Measurements from ENCODE around the gene FANCC. TPM values are rescaled to one million over a fixed set of nuclear protein-coding genes. Genes with fewer than 3 reads are reported as not detected.

Gene FANCC
- total RNA-seq, 1 experiment from 2014 or later = 25.3 TPM

DNA sequence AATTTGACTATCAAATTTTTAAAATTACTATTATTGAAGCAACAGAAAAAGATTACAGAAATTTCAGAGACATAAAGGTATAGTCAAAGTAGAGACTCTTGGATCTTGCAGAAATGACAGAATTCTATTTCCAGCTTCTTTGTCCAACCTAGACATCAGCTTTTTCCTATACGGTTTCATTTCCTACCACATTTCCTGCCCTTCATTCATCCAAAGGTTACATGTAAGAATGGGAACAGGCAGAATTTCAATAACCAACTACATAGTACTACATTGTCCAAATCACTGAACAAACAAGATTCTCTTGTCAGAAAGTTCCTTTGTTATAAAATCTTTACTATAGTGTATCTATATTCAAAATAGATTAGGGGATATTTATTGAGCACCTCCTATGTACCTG, 124.9 kb downstream of the FANCC start:
- TF ChIP-seq, protein P1, sequence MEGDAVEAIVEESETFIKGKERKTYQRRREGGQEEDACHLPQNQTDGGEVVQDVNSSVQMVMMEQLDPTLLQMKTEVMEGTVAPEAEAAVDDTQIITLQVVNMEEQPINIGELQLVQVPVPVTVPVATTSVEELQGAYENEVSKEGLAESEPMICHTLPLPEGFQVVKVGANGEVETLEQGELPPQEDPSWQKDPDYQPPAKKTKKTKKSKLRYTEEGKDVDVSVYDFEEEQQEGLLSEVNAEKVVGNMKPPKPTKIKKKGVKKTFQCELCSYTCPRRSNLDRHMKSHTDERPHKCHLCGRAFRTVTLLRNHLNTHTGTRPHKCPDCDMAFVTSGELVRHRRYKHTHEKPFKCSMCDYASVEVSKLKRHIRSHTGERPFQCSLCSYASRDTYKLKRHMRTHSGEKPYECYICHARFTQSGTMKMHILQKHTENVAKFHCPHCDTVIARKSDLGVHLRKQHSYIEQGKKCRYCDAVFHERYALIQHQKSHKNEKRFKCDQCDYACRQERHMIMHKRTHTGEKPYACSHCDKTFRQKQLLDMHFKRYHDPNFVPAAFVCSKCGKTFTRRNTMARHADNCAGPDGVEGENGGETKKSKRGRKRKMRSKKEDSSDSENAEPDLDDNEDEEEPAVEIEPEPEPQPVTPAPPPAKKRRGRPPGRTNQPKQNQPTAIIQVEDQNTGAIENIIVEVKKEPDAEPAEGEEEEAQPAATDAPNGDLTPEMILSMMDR (conservative IDR thresholded peaks at IDR 0.05; ENCODE audit: low read depth, low read length) = no peak
- TF ChIP-seq EZH2 (IDR thresholded peaks at IDR 0.05; ENCODE audit: borderline replicate concordance, low read depth, low read length, poor library complexity, severe bottlenecking) = no peak
- no peaks in the 10 kb centered on the region for H3K27me3 ChIP-seq (replicated peaks; ENCODE audit: insufficient read depth, low read depth, low read length, poor library complexity)
- H3K4me1 ChIP-seq (ENCODE audit: insufficient read depth, low read length, poor library complexity, severe bottlenecking) = peaks cover 21% of the 10 kb centered on the region
- intact Hi-C loops (cut with micrococcal nuclease; ENCODE audit: unreplicated experiment) = no loop called here
- ChIA-PET CTCF (no interaction called here), POLR2A (ENCODE audit: low non-redundant PET) (no interaction called here)
- H3K36me3 ChIP-seq (ENCODE audit: insufficient read depth, low read length, poor library complexity, severe bottlenecking) = no peaks in the 10 kb centered on the region
- no peaks in the 10 kb centered on the region for H3K9me3 ChIP-seq (ENCODE audit: low read depth, low read length, poor library complexity, severe bottlenecking)
- H3K4me3 ChIP-seq (ENCODE audit: low read depth, low read length, poor library complexity, severe bottlenecking) = no peak overlapping the region
- BruUV-seq (replicated peaks) = no TSS peak
- DNase-seq (ENCODE audit: low spot score) = no peak
- H3K27ac ChIP-seq (ENCODE audit: low read depth, low read length, poor library complexity, severe bottlenecking) = no peak overlapping the region

- intact Hi-C loops (cut with micrococcal nuclease; ENCODE audit: unreplicated experiment) = no loop called here
- ChIA-PET CTCF (no interaction called here), POLR2A (ENCODE audit: low non-redundant PET) (no interaction called here)
- no peaks in the 10 kb centered on the region for H3K36me3 ChIP-seq (ENCODE audit: insufficient read depth, low read length, poor library complexity, severe bottlenecking)
- no peaks in the 10 kb centered on the region for H3K9me3 ChIP-seq (ENCODE audit: low read depth, low read length, poor library complexity, severe bottlenecking)
- H3K27ac ChIP-seq (ENCODE audit: low read depth, low read length, poor library complexity, severe bottlenecking) = no peak overlapping the region
- BruUV-seq (replicated peaks) = no TSS peak
- no peaks in the 10 kb centered on the region for H3K27me3 ChIP-seq (replicated peaks; ENCODE audit: insufficient read depth, low read depth, low read length, poor library complexity)
- DNase-seq (ENCODE audit: low spot score) = no peak
- TF ChIP-seq EZH2 (IDR thresholded peaks at IDR 0.05; ENCODE audit: borderline replicate concordance, low read depth, low read length, poor library complexity, severe bottlenecking) = no peak
- TF ChIP-seq, protein P1 (conservative IDR thresholded peaks at IDR 0.05; ENCODE audit: low read depth, low read length) = no peak
- H3K4me1 ChIP-seq (ENCODE audit: insufficient read depth, low read length, poor library complexity, severe bottlenecking) = peaks cover 19% of the 10 kb centered on the region
- H3K4me3 ChIP-seq (ENCODE audit: low read depth, low read length, poor library complexity, severe bottlenecking) = no peak overlapping the region
These were observed 127.1 kb downstream of the FANCC start for GRCh38 chr9:95190413-95190812.

GRCh38 chr9:95189251-95190098, 128.0 kb downstream of the FANCC start:
- ChIA-PET POLR2A (ENCODE audit: low non-redundant PET) (no interaction called here), CTCF (no interaction called here)
- no TSS peak for BruUV-seq (replicated peaks)
- DNase-seq (ENCODE audit: low spot score) = no peak
- H3K27me3 ChIP-seq (replicated peaks; ENCODE audit: insufficient read depth, low read depth, low read length, poor library complexity) = no peaks in the 10 kb centered on the region
- H3K4me3 ChIP-seq (ENCODE audit: low read depth, low read length, poor library complexity, severe bottlenecking) = no peak overlapping the region
- H3K27ac ChIP-seq (ENCODE audit: low read depth, low read length, poor library complexity, severe bottlenecking) = no peak overlapping the region
- no peaks in the 10 kb centered on the region for H3K9me3 ChIP-seq (ENCODE audit: low read depth, low read length, poor library complexity, severe bottlenecking)
- peaks cover 19% of the 10 kb centered on the region for H3K4me1 ChIP-seq (ENCODE audit: insufficient read depth, low read length, poor library complexity, severe bottlenecking)
- TF ChIP-seq, protein P1 (conservative IDR thresholded peaks at IDR 0.05; ENCODE audit: low read depth, low read length) = no peak
- no peak for TF ChIP-seq EZH2 (IDR thresholded peaks at IDR 0.05; ENCODE audit: borderline replicate concordance, low read depth, low read length, poor library complexity, severe bottlenecking)
- H3K36me3 ChIP-seq (ENCODE audit: insufficient read depth, low read length, poor library complexity, severe bottlenecking) = no peaks in the 10 kb centered on the region
- intact Hi-C loops (cut with micrococcal nuclease; ENCODE audit: unreplicated experiment) = no loop called here
